ENCODE data around the gene AP2A2. TPM values are rescaled to one million over a fixed set of nuclear protein-coding genes. Genes with fewer than 3 reads are reported as not detected.

Gene AP2A2
- total RNA-seq, 1 experiment from 2014 or later: 123 TPM

- Histone ChIP-seq H3K27ac (ENCODE audit: low read length) (no peak overlapping the region), H3K4me3 (ENCODE audit: low read depth in 2 of 2, low read length in 2 of 2) (no peak overlapping the region), H3K36me3 (ENCODE audit: control insufficient read depth, insufficient read depth, low read length) (no peaks in the 10 kb centered on the region), H3K4me1 (ENCODE audit: control insufficient read depth, insufficient read depth, low read length) (peaks cover 10% of the 10 kb centered on the region), H3K9me3 (ENCODE audit: control insufficient read depth, insufficient read depth, low read depth, low read length) (no peaks in the 10 kb centered on the region), H3K27me3 (ENCODE audit: control insufficient read depth, insufficient read depth, low read length) (no peaks in the 10 kb centered on the region)
- DNase-seq (ENCODE audit: low read depth, low spot score) (no peak), ATAC-seq (no peak)
- in situ Hi-C loops (cut with HindIII; ENCODE audit: low pct_unique_long_range_greater_than_20kb, low sequenced_read_pairs): no loop called here
- intact Hi-C loops (cut with micrococcal nuclease; ENCODE audit: unreplicated experiment): no loop called here
- no peak for TF ChIP-seq REST (IDR thresholded peaks at IDR 0.05; ENCODE audit: insufficient read depth in 1 of 2, low read depth in 2 of 2, low read length in 1 of 2)
- no peak for TF ChIP-seq SIN3A (IDR thresholded peaks at IDR 0.05; ENCODE audit: borderline replicate concordance, insufficient read depth, low read depth, low read length)
- no peak for TF ChIP-seq POLR2AphosphoS5 (IDR thresholded peaks at IDR 0.05; ENCODE audit: low read depth, low read length)
- ChIA-PET CTCF (no interaction called here), POLR2A (interaction anchor here (0.7 kb wide), 1 partner anchor 41 kb away, joined by 3 read pairs; no protein-coding TSS in a partner anchor)
- no TSS peak for BruUV-seq (replicated peaks)
Observed at GRCh38 chr11:914747-915501, 10.7 kb upstream of the AP2A2 start.

GRCh38 chr11:917426-917825, 8.2 kb upstream of the AP2A2 start:
- ChIA-PET CTCF (no interaction called here), POLR2A (no interaction called here)
- no peak overlapping the region for H3K27ac ChIP-seq (ENCODE audit: low read length)
- H3K9me3 ChIP-seq (ENCODE audit: control insufficient read depth, insufficient read depth, low read depth, low read length): no peaks in the 10 kb centered on the region
- ATAC-seq: no peak
- no peaks in the 10 kb centered on the region for H3K36me3 ChIP-seq (ENCODE audit: control insufficient read depth, insufficient read depth, low read length)
- in situ Hi-C loops (cut with HindIII; ENCODE audit: low pct_unique_long_range_greater_than_20kb, low sequenced_read_pairs) (no loop called here), intact Hi-C loops (cut with micrococcal nuclease; ENCODE audit: unreplicated experiment) (no loop called here)
- H3K4me3 ChIP-seq (ENCODE audit: low read depth in 2 of 2, low read length in 2 of 2): no peak overlapping the region
- no peaks in the 10 kb centered on the region for H3K27me3 ChIP-seq (ENCODE audit: control insufficient read depth, insufficient read depth, low read length)
- BruUV-seq (replicated peaks): no TSS peak
- no peak for DNase-seq (ENCODE audit: low read depth, low spot score)
- TF ChIP-seq TCF7L2 (IDR thresholded peaks at IDR 0.05; ENCODE audit: low read depth, low read length) (no peak), SIN3A (IDR thresholded peaks at IDR 0.05; ENCODE audit: borderline replicate concordance, insufficient read depth, low read depth, low read length) (no peak), CTCF (IDR thresholded peaks at IDR 0.05) (no peak), POLR2AphosphoS5 (IDR thresholded peaks at IDR 0.05; ENCODE audit: low read depth, low read length) (no peak), REST (IDR thresholded peaks at IDR 0.05; ENCODE audit: insufficient read depth in 1 of 2, low read depth in 2 of 2, low read length in 1 of 2) (no peak)
- peaks cover 5% of the 10 kb centered on the region; the same call in 1 of the 2 replicates for H3K4me1 ChIP-seq (ENCODE audit: control insufficient read depth, insufficient read depth, low read length)
